Measurements from ENCODE around the gene MRPL11.

The MRPL11 gene

DNA sequence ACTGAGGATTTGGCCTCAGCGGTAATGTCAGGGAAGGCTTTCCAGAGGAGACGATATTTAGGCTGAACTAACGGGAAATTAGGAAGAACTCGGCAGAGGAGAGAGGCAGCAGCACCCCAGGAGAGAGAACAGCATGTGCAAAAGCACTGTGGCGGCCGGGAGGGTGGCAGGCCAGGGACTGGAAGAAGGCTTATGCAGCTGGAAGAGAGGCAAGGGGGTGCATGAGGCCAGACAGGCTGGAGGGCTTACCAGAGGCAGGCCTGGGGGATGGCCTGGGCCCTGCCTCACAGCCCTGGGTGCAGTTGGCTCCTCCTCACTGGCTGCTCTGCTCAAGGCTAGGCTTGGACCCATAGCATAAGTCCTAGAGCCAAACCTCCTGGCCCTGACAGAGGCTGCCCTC lies 25.5 kb downstream of the MRPL11 start:
- peaks cover 5% of the 10 kb centered on the region for H3K27me3 ChIP-seq (ENCODE audit: low read depth, low read length)
- H3K36me3 ChIP-seq (ENCODE audit: control insufficient read depth in 1 of 2, insufficient read depth in 2 of 2, low read length in 2 of 2): no peaks in the 10 kb centered on the region
- H3K4me1 ChIP-seq (ENCODE audit: control insufficient read depth in 1 of 2, insufficient read depth in 2 of 2, low read length in 2 of 2): peaks cover 0 to 45% of the 10 kb centered on the region in 2 donors
- no peak overlapping the region for H3K4me3 ChIP-seq (ENCODE audit: low read depth in 1 of 2, low read length in 2 of 2)
- no peak overlapping the region for H3K27ac ChIP-seq (ENCODE audit: low read length)
- H3K9me3 ChIP-seq (ENCODE audit: control insufficient read depth in 1 of 2, low read length in 2 of 2): no peaks in the 10 kb centered on the region

- Histone ChIP-seq H3K27me3 (ENCODE audit: low read depth, low read length) (peaks cover 5% of the 10 kb centered on the region), H3K4me3 (ENCODE audit: low read depth in 1 of 2, low read length in 2 of 2) (peak overlapping the region; percentile 31 to 63), H3K9me3 (ENCODE audit: control insufficient read depth in 1 of 2, low read length in 2 of 2) (no peaks in the 10 kb centered on the region), H3K36me3 (ENCODE audit: control insufficient read depth in 1 of 2, insufficient read depth in 2 of 2, low read length in 2 of 2) (no peaks in the 10 kb centered on the region), H3K27ac (ENCODE audit: low read length) (no peak overlapping the region), H3K4me1 (ENCODE audit: control insufficient read depth in 1 of 2, insufficient read depth in 2 of 2, low read length in 2 of 2) (peaks cover 0 to 34% of the 10 kb centered on the region in 2 donors)
Observed at GRCh38 chr11:66412110-66412509, 26.5 kb downstream of the MRPL11 start.

- peak overlapping the region; percentile 31 to 63 for H3K4me3 ChIP-seq (ENCODE audit: low read depth in 1 of 2, low read length in 2 of 2)
- H3K9me3 ChIP-seq (ENCODE audit: control insufficient read depth in 1 of 2, low read length in 2 of 2): no peaks in the 10 kb centered on the region
- H3K36me3 ChIP-seq (ENCODE audit: control insufficient read depth in 1 of 2, insufficient read depth in 2 of 2, low read length in 2 of 2): no peaks in the 10 kb centered on the region
- no peak overlapping the region for H3K27ac ChIP-seq (ENCODE audit: low read length)
- peaks cover 0 to 32% of the 10 kb centered on the region in 2 donors for H3K4me1 ChIP-seq (ENCODE audit: control insufficient read depth in 1 of 2, insufficient read depth in 2 of 2, low read length in 2 of 2)
- H3K27me3 ChIP-seq (ENCODE audit: low read depth, low read length): peaks cover 5% of the 10 kb centered on the region
Observed at GRCh38 chr11:66411323-66411722, 27.3 kb downstream of the MRPL11 start.

DNA sequence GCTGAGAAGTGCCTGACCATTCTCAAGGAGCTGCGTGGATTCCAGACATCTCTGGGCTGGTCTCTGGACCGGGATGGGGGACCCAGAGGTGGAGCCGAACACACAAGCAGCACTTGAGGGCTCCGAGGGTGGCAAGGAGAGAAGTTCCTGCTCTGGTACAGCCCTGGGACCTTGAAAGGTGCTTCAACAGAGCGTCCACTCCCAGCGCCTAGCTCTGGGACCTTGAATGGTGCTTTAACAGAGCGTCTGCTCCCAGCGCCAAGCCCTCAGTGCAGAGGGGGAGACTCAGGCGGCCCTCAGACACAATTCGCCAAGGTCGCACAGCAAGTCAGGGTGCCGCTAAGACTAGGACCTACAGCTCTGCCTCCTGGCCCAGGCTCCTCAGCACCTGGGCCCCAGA lies 28.5 kb downstream of the MRPL11 start:
- H3K27me3 ChIP-seq (ENCODE audit: low read depth, low read length): peaks cover 5% of the 10 kb centered on the region
- no peaks in the 10 kb centered on the region for H3K9me3 ChIP-seq (ENCODE audit: control insufficient read depth in 1 of 2, low read length in 2 of 2)
- peak overlapping the region in 1 of 2 donors; percentile 63 for H3K4me3 ChIP-seq (ENCODE audit: low read depth in 1 of 2, low read length in 2 of 2)
- H3K27ac ChIP-seq (ENCODE audit: low read length): no peak overlapping the region
- H3K36me3 ChIP-seq (ENCODE audit: control insufficient read depth in 1 of 2, insufficient read depth in 2 of 2, low read length in 2 of 2): no peaks in the 10 kb centered on the region
- peaks cover 0 to 32% of the 10 kb centered on the region in 2 donors for H3K4me1 ChIP-seq (ENCODE audit: control insufficient read depth in 1 of 2, insufficient read depth in 2 of 2, low read length in 2 of 2)

DNA sequence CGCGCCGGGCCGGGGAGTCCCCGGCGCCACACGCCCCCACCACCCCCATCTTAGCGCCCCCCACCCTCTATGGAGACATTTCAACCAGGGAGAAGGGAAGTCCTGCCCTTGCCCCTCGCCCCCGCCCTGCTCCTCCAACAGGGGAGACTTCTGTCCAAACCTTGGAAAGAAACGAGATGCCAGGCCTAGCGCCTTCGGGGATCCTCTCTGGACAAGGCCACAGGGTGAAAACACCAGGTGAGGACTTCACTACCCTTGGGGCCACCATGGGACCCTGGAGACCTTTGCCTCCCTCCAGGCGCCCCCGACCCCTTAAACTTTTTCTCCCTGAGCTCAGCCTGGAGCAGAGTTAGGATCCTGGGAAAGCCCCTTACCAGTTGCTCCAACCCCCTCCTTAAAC lies 29.4 kb downstream of the MRPL11 start:
- H3K4me1 ChIP-seq (ENCODE audit: control insufficient read depth in 1 of 2, insufficient read depth in 2 of 2, low read length in 2 of 2): peaks cover 0 to 32% of the 10 kb centered on the region in 2 donors
- H3K27me3 ChIP-seq (ENCODE audit: low read depth, low read length): peaks cover 5% of the 10 kb centered on the region
- H3K9me3 ChIP-seq (ENCODE audit: control insufficient read depth in 1 of 2, low read length in 2 of 2): no peaks in the 10 kb centered on the region
- H3K27ac ChIP-seq (ENCODE audit: low read length): peak overlapping the region; percentile 51
- peak overlapping the region in 1 of 2 donors; percentile 63 for H3K4me3 ChIP-seq (ENCODE audit: low read depth in 1 of 2, low read length in 2 of 2)
- H3K36me3 ChIP-seq (ENCODE audit: control insufficient read depth in 1 of 2, insufficient read depth in 2 of 2, low read length in 2 of 2): no peaks in the 10 kb centered on the region

GRCh38 chr11:66408488-66409214 lies 30.0 kb downstream of the MRPL11 start:
- Histone ChIP-seq H3K4me3 (ENCODE audit: low read depth in 1 of 2, low read length in 2 of 2) (peak overlapping the region; percentile 26 to 63), H3K4me1 (ENCODE audit: control insufficient read depth in 1 of 2, insufficient read depth in 2 of 2, low read length in 2 of 2) (peaks cover 0 to 26% of the 10 kb centered on the region in 2 donors), H3K27ac (ENCODE audit: low read length) (no peak overlapping the region), H3K36me3 (ENCODE audit: control insufficient read depth in 1 of 2, insufficient read depth in 2 of 2, low read length in 2 of 2) (no peaks in the 10 kb centered on the region), H3K9me3 (ENCODE audit: control insufficient read depth in 1 of 2, low read length in 2 of 2) (no peaks in the 10 kb centered on the region), H3K27me3 (ENCODE audit: low read depth, low read length) (peaks cover 5% of the 10 kb centered on the region)

GRCh38 chr11:66407651-66408050 lies 31.0 kb downstream of the MRPL11 start:
- Histone ChIP-seq H3K4me3 (ENCODE audit: low read depth in 1 of 2, low read length in 2 of 2) (no peak overlapping the region), H3K27ac (ENCODE audit: low read length) (no peak overlapping the region), H3K9me3 (ENCODE audit: control insufficient read depth in 1 of 2, low read length in 2 of 2) (no peaks in the 10 kb centered on the region), H3K36me3 (ENCODE audit: control insufficient read depth in 1 of 2, insufficient read depth in 2 of 2, low read length in 2 of 2) (no peaks in the 10 kb centered on the region), H3K4me1 (ENCODE audit: control insufficient read depth in 1 of 2, insufficient read depth in 2 of 2, low read length in 2 of 2) (peaks cover 0 to 16% of the 10 kb centered on the region in 2 donors), H3K27me3 (ENCODE audit: low read depth, low read length) (peaks cover 5% of the 10 kb centered on the region)

DNA sequence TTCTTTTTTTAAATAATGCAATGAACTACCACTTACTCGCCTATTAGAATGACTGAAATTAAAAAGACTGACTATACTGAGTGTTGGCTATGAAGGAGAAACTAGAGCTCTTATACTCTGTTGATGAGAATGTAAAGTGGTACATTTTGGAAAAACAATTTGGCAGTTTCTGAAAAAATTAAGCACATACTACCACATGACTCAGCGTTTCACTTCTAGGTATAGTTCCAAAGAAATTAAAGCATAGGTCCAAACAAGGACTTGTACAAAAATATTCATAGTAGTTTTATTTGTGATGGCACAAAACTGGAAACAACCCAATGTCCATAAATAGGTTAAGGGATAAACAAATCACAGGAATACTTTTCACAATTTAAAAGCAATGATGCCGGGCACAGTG lies 44.7 kb downstream of the MRPL11 start:
- Histone ChIP-seq H3K36me3 (ENCODE audit: control insufficient read depth in 1 of 2, insufficient read depth in 2 of 2, low read length in 2 of 2) (no peaks in the 10 kb centered on the region), H3K4me1 (ENCODE audit: control insufficient read depth in 1 of 2, insufficient read depth in 2 of 2, low read length in 2 of 2) (no peaks in the 10 kb centered on the region), H3K27ac (ENCODE audit: low read length) (no peak overlapping the region), H3K27me3 (ENCODE audit: low read depth, low read length) (no peaks in the 10 kb centered on the region), H3K9me3 (ENCODE audit: control insufficient read depth in 1 of 2, low read length in 2 of 2) (no peaks in the 10 kb centered on the region), H3K4me3 (ENCODE audit: low read depth in 1 of 2, low read length in 2 of 2) (no peak overlapping the region)

- Histone ChIP-seq H3K9me3 (ENCODE audit: control insufficient read depth in 1 of 2, low read length in 2 of 2) (no peaks in the 10 kb centered on the region), H3K27ac (ENCODE audit: low read length) (no peak overlapping the region), H3K4me1 (ENCODE audit: control insufficient read depth in 1 of 2, insufficient read depth in 2 of 2, low read length in 2 of 2) (peaks cover 0 to 2% of the 10 kb centered on the region in 2 donors), H3K36me3 (ENCODE audit: control insufficient read depth in 1 of 2, insufficient read depth in 2 of 2, low read length in 2 of 2) (no peaks in the 10 kb centered on the region), H3K27me3 (ENCODE audit: low read depth, low read length) (no peaks in the 10 kb centered on the region), H3K4me3 (ENCODE audit: low read depth in 1 of 2, low read length in 2 of 2) (no peak overlapping the region)
Observed at GRCh38 chr11:66391322-66391721, 47.3 kb downstream of the MRPL11 start.

GRCh38 chr11:66388780-66389386 lies 49.8 kb downstream of the MRPL11 start:
- H3K27ac ChIP-seq (ENCODE audit: low read length): no peak overlapping the region
- no peaks in the 10 kb centered on the region for H3K36me3 ChIP-seq (ENCODE audit: control insufficient read depth in 1 of 2, insufficient read depth in 2 of 2, low read length in 2 of 2)
- peaks cover 0 to 4% of the 10 kb centered on the region in 2 donors for H3K4me1 ChIP-seq (ENCODE audit: control insufficient read depth in 1 of 2, insufficient read depth in 2 of 2, low read length in 2 of 2)
- no peaks in the 10 kb centered on the region for H3K27me3 ChIP-seq (ENCODE audit: low read depth, low read length)
- no peaks in the 10 kb centered on the region for H3K9me3 ChIP-seq (ENCODE audit: control insufficient read depth in 1 of 2, low read length in 2 of 2)
- no peak overlapping the region for H3K4me3 ChIP-seq (ENCODE audit: low read depth in 1 of 2, low read length in 2 of 2)

GRCh38 chr11:66386171-66387069 lies 52.2 kb downstream of the MRPL11 start:
- Histone ChIP-seq H3K4me1 (ENCODE audit: control insufficient read depth in 1 of 2, insufficient read depth in 2 of 2, low read length in 2 of 2) (peaks cover 0 to 4% of the 10 kb centered on the region in 2 donors), H3K27ac (ENCODE audit: low read length) (no peak overlapping the region), H3K27me3 (ENCODE audit: low read depth, low read length) (no peaks in the 10 kb centered on the region), H3K9me3 (ENCODE audit: control insufficient read depth in 1 of 2, low read length in 2 of 2) (no peaks in the 10 kb centered on the region), H3K36me3 (ENCODE audit: control insufficient read depth in 1 of 2, insufficient read depth in 2 of 2, low read length in 2 of 2) (no peaks in the 10 kb centered on the region), H3K4me3 (ENCODE audit: low read depth in 1 of 2, low read length in 2 of 2) (peak overlapping the region; percentile 41 to 44)

All from muscle layer of duodenum (tissue), 2 donors.